Measurements from ENCODE around the gene HEXIM1. TPM values are rescaled to one million over a fixed set of nuclear protein-coding genes. Genes with fewer than 3 reads are reported as not detected.

The HEXIM1 gene
- total and polyA plus RNA-seq, 2 experiments from 2014 or later: 17.9 to 34.8 TPM

GRCh38 chr17:45195424-45195823 lies 47.1 kb downstream of the HEXIM1 start:
- no peak for DNase-seq (ENCODE audit: low read depth in 1 of 2, low spot score in 1 of 2)
- Histone ChIP-seq H3K4me3 (no peak overlapping the region), H3K27me3 (no peaks in the 10 kb centered on the region), H3K4me1 (ENCODE audit: low read depth) (peaks cover 6% of the 10 kb centered on the region), H3K9me3 (ENCODE audit: low read depth) (no peaks in the 10 kb centered on the region), H3K27ac (no peak overlapping the region), H3K36me3 (no peaks in the 10 kb centered on the region)
- TF ChIP-seq CTCF (IDR thresholded peaks at IDR 0.05; ENCODE audit: low read depth, low read length): no peak

GRCh38 chr17:45197108-45197507 lies 48.8 kb downstream of the HEXIM1 start:
- H3K4me1 ChIP-seq (ENCODE audit: low read depth): peaks cover 6% of the 10 kb centered on the region
- DNase-seq (ENCODE audit: low read depth in 1 of 2, low spot score in 1 of 2): no peak
- no peak for TF ChIP-seq CTCF (IDR thresholded peaks at IDR 0.05; ENCODE audit: low read depth, low read length)
- H3K9me3 ChIP-seq (ENCODE audit: low read depth): no peaks in the 10 kb centered on the region
- no peaks in the 10 kb centered on the region for H3K36me3 ChIP-seq
- no peak overlapping the region for H3K4me3 ChIP-seq
- H3K27ac ChIP-seq: peak overlapping the region; percentile 79
- no peaks in the 10 kb centered on the region for H3K27me3 ChIP-seq

GRCh38 chr17:45197555-45198334 lies 49.5 kb downstream of the HEXIM1 start:
- DNase-seq (ENCODE audit: low read depth in 1 of 2, low spot score in 1 of 2): peak; percentile 93 to 94
- no peak overlapping the region for H3K4me3 ChIP-seq
- peak; percentile 99 for TF ChIP-seq CTCF (IDR thresholded peaks at IDR 0.05; ENCODE audit: low read depth, low read length)

GRCh38 chr17:45200701-45201100 lies 52.4 kb downstream of the HEXIM1 start:
- no peaks in the 10 kb centered on the region for H3K9me3 ChIP-seq (ENCODE audit: low read depth)
- no peaks in the 10 kb centered on the region for H3K36me3 ChIP-seq
- no peak for TF ChIP-seq CTCF (IDR thresholded peaks at IDR 0.05; ENCODE audit: low read depth, low read length)
- H3K4me1 ChIP-seq (ENCODE audit: low read depth): peaks cover 6% of the 10 kb centered on the region
- H3K4me3 ChIP-seq: no peak overlapping the region
- H3K27ac ChIP-seq: no peak overlapping the region
- H3K27me3 ChIP-seq: no peaks in the 10 kb centered on the region
- DNase-seq (ENCODE audit: low read depth in 1 of 2, low spot score in 1 of 2): peak in 1 of 2 donors; percentile 70

More at GRCh38 chr17:45197555-45198334, 49.5 kb downstream of the HEXIM1 start:
- peaks cover 6% of the 10 kb centered on the region for H3K4me1 ChIP-seq (ENCODE audit: low read depth)
- H3K27me3 ChIP-seq: no peaks in the 10 kb centered on the region
- H3K9me3 ChIP-seq (ENCODE audit: low read depth): no peaks in the 10 kb centered on the region
- H3K27ac ChIP-seq: peak overlapping the region; percentile 79
- H3K36me3 ChIP-seq: no peaks in the 10 kb centered on the region

- H3K4me3 ChIP-seq: no peak overlapping the region
- H3K9me3 ChIP-seq (ENCODE audit: low read depth): no peaks in the 10 kb centered on the region
- H3K36me3 ChIP-seq: no peaks in the 10 kb centered on the region
- no peak overlapping the region for H3K27ac ChIP-seq
- no peak for TF ChIP-seq CTCF (IDR thresholded peaks at IDR 0.05; ENCODE audit: low read depth, low read length)
- H3K27me3 ChIP-seq: no peaks in the 10 kb centered on the region
- peaks cover 6% of the 10 kb centered on the region for H3K4me1 ChIP-seq (ENCODE audit: low read depth)
- DNase-seq (ENCODE audit: low read depth in 1 of 2, low spot score in 1 of 2): no peak
These were observed 53.2 kb downstream of the HEXIM1 start for GRCh38 chr17:45201457-45201856.

Other genes with a start within 250 kb of the HEXIM1 start
- 101 and 151 TPM in 2 replicates for gene EFTUD2, start 249.0 kb upstream of the HEXIM1 start, total RNA-seq
- 105 and 141 TPM in 2 replicates for gene EFTUD2, start 249.0 kb upstream of the HEXIM1 start, polyA plus RNA-seq
- 3.5 and 11.0 TPM in 2 replicates for gene GFAP, start 233.0 kb upstream of the HEXIM1 start, total RNA-seq
- gene GFAP, start 233.0 kb upstream of the HEXIM1 start, polyA plus RNA-seq: 4.0 and 7.0 TPM in 2 replicates
- 4.2 and 21.1 TPM in 2 replicates for gene KIF18B, start 200.7 kb upstream of the HEXIM1 start, total RNA-seq
- 4.1 and 22.2 TPM in 2 replicates for gene KIF18B, start 200.7 kb upstream of the HEXIM1 start, polyA plus RNA-seq
- gene C1QL1, start 180.2 kb upstream of the HEXIM1 start, total RNA-seq: 24.6 and 25.2 TPM in 2 replicates
- 38.6 and 44.0 TPM in 2 replicates for gene C1QL1, start 180.2 kb upstream of the HEXIM1 start, polyA plus RNA-seq
- gene DCAKD, start 96.8 kb upstream of the HEXIM1 start, total RNA-seq: 113 and 141 TPM in 2 replicates
- 60.6 and 66.0 TPM in 2 replicates for gene DCAKD, start 96.8 kb upstream of the HEXIM1 start, polyA plus RNA-seq
- gene NMT1, start 87.2 kb upstream of the HEXIM1 start, total RNA-seq: 83.1 and 113 TPM in 2 replicates
- gene NMT1, start 87.2 kb upstream of the HEXIM1 start, polyA plus RNA-seq: 85.2 and 92.9 TPM in 2 replicates
- 41.0 and 66.3 TPM in 2 replicates for gene PLCD3, start 16.0 kb upstream of the HEXIM1 start, total RNA-seq
- gene PLCD3, start 16.0 kb upstream of the HEXIM1 start, polyA plus RNA-seq: 36.0 and 41.7 TPM in 2 replicates
- gene ACBD4, start 12.8 kb upstream of the HEXIM1 start, total RNA-seq: 16.3 and 29.3 TPM in 2 replicates
- gene ACBD4, start 12.8 kb upstream of the HEXIM1 start, polyA plus RNA-seq: 20.5 and 30.5 TPM in 2 replicates
- 17.6 and 21.3 TPM in 2 replicates for gene HEXIM2, start 13.4 kb downstream of the HEXIM1 start, total RNA-seq
- 14.5 and 22.3 TPM in 2 replicates for gene HEXIM2, start 13.4 kb downstream of the HEXIM1 start, polyA plus RNA-seq
- 0.51 and 0.95 TPM in 2 replicates for gene FMNL1, start 73.4 kb downstream of the HEXIM1 start, total RNA-seq
- gene FMNL1, start 73.4 kb downstream of the HEXIM1 start, polyA plus RNA-seq: 0.83 and 1.2 TPM in 2 replicates
- 0.45 TPM in 1 of 2 replicates, not detected in the other for gene SPATA32, start 113.6 kb downstream of the HEXIM1 start, total RNA-seq
- not detected in 2 replicates for gene SPATA32, start 113.6 kb downstream of the HEXIM1 start, polyA plus RNA-seq
- gene MAP3K14, start 168.5 kb downstream of the HEXIM1 start, total RNA-seq: 2.9 and 3.6 TPM in 2 replicates
- gene MAP3K14, start 168.5 kb downstream of the HEXIM1 start, polyA plus RNA-seq: 1.3 and 3.7 TPM in 2 replicates

Data from cardiac muscle cell (in vitro differentiated cells and primary cell).